Fibroblast of upper back skin (primary cell): ENCODE measurements around the gene SREBF1.

Source experiments
- DNase-seq: peaks from one replicate; pipeline ENCODE4 v3.0.0-alpha.2; 2013

The SREBF1 gene

GRCh38 chr17:17836818-17837379, at the start of gene SREBF1:
TSS of gene SREBF1 (minus strand) at chr17:17836986. CDS start at chr17:17836817, 169 bp downstream.
- DNase-seq: peak; percentile 67

- no peak for DNase-seq
These were observed 49.4 kb upstream of the SREBF1 start for GRCh38 chr17:17886226-17886625.

GRCh38 chr17:17884391-17885357, 47.9 kb upstream of the SREBF1 start:
- no peak for DNase-seq

GRCh38 chr17:17883801-17884200, 47.0 kb upstream of the SREBF1 start:
- no peak for DNase-seq

GRCh38 chr17:17882082-17882581, 45.3 kb upstream of the SREBF1 start:
- no peak for DNase-seq

- no peak for DNase-seq
These were observed 43.9 kb upstream of the SREBF1 start for GRCh38 chr17:17880577-17881196.

- DNase-seq: peak; percentile 97
These were observed 41.0 kb upstream of the SREBF1 start for GRCh38 chr17:17877529-17878358.

GRCh38 chr17:17876959-17877528, 40.3 kb upstream of the SREBF1 start:
- peak; percentile 27 for DNase-seq

GRCh38 chr17:17874478-17874877, 37.7 kb upstream of the SREBF1 start:
- DNase-seq: peak; percentile 80

GRCh38 chr17:17873450-17873991, 36.7 kb upstream of the SREBF1 start:
- DNase-seq: no peak

- DNase-seq: no peak
These were observed 36.0 kb upstream of the SREBF1 start for GRCh38 chr17:17872547-17873345.

GRCh38 chr17:17871913-17872312, 35.1 kb upstream of the SREBF1 start:
- DNase-seq: no peak

- DNase-seq: no peak
These were observed 33.5 kb upstream of the SREBF1 start for GRCh38 chr17:17870247-17870646.

GRCh38 chr17:17868641-17869522, 32.1 kb upstream of the SREBF1 start:
- DNase-seq: no peak

- DNase-seq: no peak
These were observed 30.1 kb upstream of the SREBF1 start for GRCh38 chr17:17866897-17867296.

- DNase-seq: no peak
These were observed 29.6 kb upstream of the SREBF1 start for GRCh38 chr17:17866425-17866824.

- no peak for DNase-seq
These were observed 28.2 kb upstream of the SREBF1 start for GRCh38 chr17:17865035-17865434.

GRCh38 chr17:17860766-17861107, 24.0 kb upstream of the SREBF1 start:
- DNase-seq: no peak

GRCh38 chr17:17859909-17860765, 23.4 kb upstream of the SREBF1 start:
- peak; percentile 51 for DNase-seq
